HG02885 (cell line): ENCODE data around the gene VIPR2.

Experiments
- ATAC-seq: cut with Tn5 transposase; IDR thresholded peaks from one replicate; pipeline ENCODE4 v1.9.1; 2021; ENCODE audit warnings: mild to moderate bottlenecking; ENCODE audit not compliant: unreplicated experiment, poor library complexity

VIPR2 gene

GRCh38 chr7:159031750-159032149 is 112.9 kb downstream of the VIPR2 start:
- ATAC-seq, result no peak

GRCh38 chr7:159031135-159031701 is 113.4 kb downstream of the VIPR2 start:
- peak; percentile 20 for ATAC-seq

- ATAC-seq, result peak; percentile 58
These were observed 114.1 kb downstream of the VIPR2 start for GRCh38 chr7:159030490-159031134.

- no peak for ATAC-seq
These were observed 115.9 kb downstream of the VIPR2 start for GRCh38 chr7:159028508-159029401.

GRCh38 chr7:159027789-159028507 is 116.7 kb downstream of the VIPR2 start:
- ATAC-seq, result no peak

GRCh38 chr7:159027056-159027788 is 117.4 kb downstream of the VIPR2 start:
- ATAC-seq, result no peak

- ATAC-seq, result no peak
These were observed 118.2 kb downstream of the VIPR2 start for GRCh38 chr7:159026271-159027055.

- ATAC-seq, result no peak
These were observed 119.4 kb downstream of the VIPR2 start for GRCh38 chr7:159025161-159025779.

- ATAC-seq, result no peak
These were observed 120.3 kb downstream of the VIPR2 start for GRCh38 chr7:159024280-159024951.

GRCh38 chr7:159023746-159024145 is 120.9 kb downstream of the VIPR2 start:
- ATAC-seq, result no peak

- ATAC-seq, result no peak
These were observed 121.5 kb downstream of the VIPR2 start for GRCh38 chr7:159023206-159023605.

GRCh38 chr7:159022238-159022993 is 122.3 kb downstream of the VIPR2 start:
- ATAC-seq, result no peak

- no peak for ATAC-seq
These were observed 123.7 kb downstream of the VIPR2 start for GRCh38 chr7:159020987-159021386.

- no peak for ATAC-seq
These were observed 125.6 kb downstream of the VIPR2 start for GRCh38 chr7:159019111-159019510.

- ATAC-seq, result no peak
These were observed 126.9 kb downstream of the VIPR2 start for GRCh38 chr7:159017741-159018140.

- no peak for ATAC-seq
These were observed 127.5 kb downstream of the VIPR2 start for GRCh38 chr7:159017210-159017609.

GRCh38 chr7:159016591-159016990 is 128.1 kb downstream of the VIPR2 start:
- no peak for ATAC-seq
